Measurements from ENCODE around the gene DNAJC28. TPM values are rescaled to one million over a fixed set of nuclear protein-coding genes. Genes with fewer than 3 reads are reported as not detected.
A peak's percentile ranks its signal among the peaks of the same experiment; 100 is the strongest.

DNAJC28 gene
- total RNA-seq, 1 experiment from 2014 or later = 3.5 TPM

DNA sequence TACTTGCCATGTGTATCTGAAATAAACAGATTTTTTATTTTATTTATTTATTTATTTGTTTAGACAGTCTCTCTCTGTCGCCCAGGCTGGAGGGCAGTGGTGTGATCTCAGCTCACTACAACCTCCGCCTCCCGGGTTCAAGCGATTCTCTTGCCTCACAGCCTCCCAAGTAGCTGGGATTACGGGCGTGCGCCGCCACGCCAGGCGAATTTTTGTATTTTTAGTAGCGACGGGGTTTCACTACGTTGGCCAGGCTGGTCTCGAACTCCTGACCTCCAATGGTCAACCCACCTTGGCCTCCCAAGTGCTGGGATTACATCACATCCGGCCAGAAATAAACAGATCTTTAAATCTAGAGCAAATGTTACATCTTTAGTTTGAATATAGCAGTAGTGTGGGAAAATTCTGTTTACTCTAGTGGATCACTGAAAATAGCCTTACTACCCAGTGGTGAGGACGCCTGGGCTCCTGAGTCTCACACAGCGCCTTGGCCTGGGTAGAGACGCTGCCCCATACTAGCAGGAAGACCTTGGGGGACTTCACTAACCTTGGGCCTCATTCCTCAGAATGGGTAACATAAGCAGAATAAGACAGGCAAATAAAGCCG lies 49.7 kb upstream of the DNAJC28 start:
- Mint-ChIP-seq H3K9me3 (peaks cover 6% of the 10 kb centered on the region), H3K4me1 (peaks cover 22% of the 10 kb centered on the region), H3K36me3 (peaks cover 46% of the 10 kb centered on the region), H3K27ac (peak overlapping the region; percentile 100), H3K4me3 (peak overlapping the region; percentile 99), H3K27me3 (ENCODE audit: low read depth) (no peaks in the 10 kb centered on the region)
- POLR2A ChIA-PET = interaction anchor here (1.2 kb wide), 1 partner anchor 48 kb away, joined by 3 read pairs; no protein-coding TSS in a partner anchor
- DNase-seq (ENCODE audit: low spot score) (no peak), ATAC-seq (no peak)
- peak; percentile 84; the same call in 1 of the 2 replicates for TF ChIP-seq ZNF121 (CRISPR knock-in tag; IDR thresholded peaks at IDR 0.05)
- no peak for TF ChIP-seq GRHL2 (CRISPR knock-in tag; IDR thresholded peaks at IDR 0.05; ENCODE audit: insufficient replicate concordance, severe bottlenecking)
- TF ChIP-seq GABPB1 (CRISPR knock-in tag; IDR thresholded peaks at IDR 0.05) = peak; percentile 73
- TF ChIP-seq ELF4 (CRISPR knock-in tag; IDR thresholded peaks at IDR 0.05; ENCODE audit: low read depth) = no peak
- TF ChIP-seq, protein P1, sequence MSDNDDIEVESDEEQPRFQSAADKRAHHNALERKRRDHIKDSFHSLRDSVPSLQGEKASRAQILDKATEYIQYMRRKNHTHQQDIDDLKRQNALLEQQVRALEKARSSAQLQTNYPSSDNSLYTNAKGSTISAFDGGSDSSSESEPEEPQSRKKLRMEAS (CRISPR knock-in tag; IDR thresholded peaks at IDR 0.05) = 0 out of 2 replicates have a peak, but pooled peaks have one; percentile 4
- TF ChIP-seq, protein P2, sequence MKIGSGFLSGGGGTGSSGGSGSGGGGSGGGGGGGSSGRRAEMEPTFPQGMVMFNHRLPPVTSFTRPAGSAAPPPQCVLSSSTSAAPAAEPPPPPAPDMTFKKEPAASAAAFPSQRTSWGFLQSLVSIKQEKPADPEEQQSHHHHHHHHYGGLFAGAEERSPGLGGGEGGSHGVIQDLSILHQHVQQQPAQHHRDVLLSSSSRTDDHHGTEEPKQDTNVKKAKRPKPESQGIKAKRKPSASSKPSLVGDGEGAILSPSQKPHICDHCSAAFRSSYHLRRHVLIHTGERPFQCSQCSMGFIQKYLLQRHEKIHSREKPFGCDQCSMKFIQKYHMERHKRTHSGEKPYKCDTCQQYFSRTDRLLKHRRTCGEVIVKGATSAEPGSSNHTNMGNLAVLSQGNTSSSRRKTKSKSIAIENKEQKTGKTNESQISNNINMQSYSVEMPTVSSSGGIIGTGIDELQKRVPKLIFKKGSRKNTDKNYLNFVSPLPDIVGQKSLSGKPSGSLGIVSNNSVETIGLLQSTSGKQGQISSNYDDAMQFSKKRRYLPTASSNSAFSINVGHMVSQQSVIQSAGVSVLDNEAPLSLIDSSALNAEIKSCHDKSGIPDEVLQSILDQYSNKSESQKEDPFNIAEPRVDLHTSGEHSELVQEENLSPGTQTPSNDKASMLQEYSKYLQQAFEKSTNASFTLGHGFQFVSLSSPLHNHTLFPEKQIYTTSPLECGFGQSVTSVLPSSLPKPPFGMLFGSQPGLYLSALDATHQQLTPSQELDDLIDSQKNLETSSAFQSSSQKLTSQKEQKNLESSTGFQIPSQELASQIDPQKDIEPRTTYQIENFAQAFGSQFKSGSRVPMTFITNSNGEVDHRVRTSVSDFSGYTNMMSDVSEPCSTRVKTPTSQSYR (CRISPR knock-in tag; IDR thresholded peaks at IDR 0.05) = no peak
- no peak for TF ChIP-seq FOXJ3 (CRISPR knock-in tag; IDR thresholded peaks at IDR 0.05; ENCODE audit: borderline replicate concordance)
- CTCF ChIA-PET = interaction anchor here (1.5 kb wide), 1 partner anchor 65 kb away, joined by 5 read pairs; no protein-coding TSS in a partner anchor

DNA sequence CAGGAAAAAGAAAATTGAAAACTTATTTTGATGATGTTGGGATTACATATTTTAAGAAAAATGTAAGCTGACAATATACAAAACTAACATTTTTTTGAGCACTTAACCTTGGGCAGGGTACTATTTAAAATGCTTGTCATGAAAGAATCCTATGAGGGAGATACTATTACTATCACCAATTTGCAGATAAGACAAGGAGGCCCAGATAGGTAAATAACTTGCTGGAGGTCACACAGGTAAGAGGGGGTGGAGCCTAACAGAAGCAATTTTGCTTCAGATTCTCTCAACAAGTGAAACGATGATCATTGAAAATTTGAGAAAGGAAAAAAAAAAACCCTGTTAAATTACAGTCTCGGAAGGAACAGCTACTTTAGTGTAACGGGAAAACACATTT lies 49.2 kb upstream of the DNAJC28 start:
- Mint-ChIP-seq H3K36me3 (peaks cover 46% of the 10 kb centered on the region), H3K4me1 (peaks cover 21% of the 10 kb centered on the region), H3K27ac (peak overlapping the region; percentile 91), H3K4me3 (peak overlapping the region; percentile 99), H3K9me3 (peaks cover 6% of the 10 kb centered on the region), H3K27me3 (ENCODE audit: low read depth) (no peaks in the 10 kb centered on the region)
- no peak for TF ChIP-seq SP1 (CRISPR knock-in tag; conservative IDR thresholded peaks at IDR 0.05)
- no peak for TF ChIP-seq CREB1 (CRISPR knock-in tag; IDR thresholded peaks at IDR 0.05)
- TF ChIP-seq, protein P3, sequence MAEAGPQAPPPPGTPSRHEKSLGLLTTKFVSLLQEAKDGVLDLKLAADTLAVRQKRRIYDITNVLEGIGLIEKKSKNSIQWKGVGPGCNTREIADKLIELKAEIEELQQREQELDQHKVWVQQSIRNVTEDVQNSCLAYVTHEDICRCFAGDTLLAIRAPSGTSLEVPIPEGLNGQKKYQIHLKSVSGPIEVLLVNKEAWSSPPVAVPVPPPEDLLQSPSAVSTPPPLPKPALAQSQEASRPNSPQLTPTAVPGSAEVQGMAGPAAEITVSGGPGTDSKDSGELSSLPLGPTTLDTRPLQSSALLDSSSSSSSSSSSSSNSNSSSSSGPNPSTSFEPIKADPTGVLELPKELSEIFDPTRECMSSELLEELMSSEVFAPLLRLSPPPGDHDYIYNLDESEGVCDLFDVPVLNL (CRISPR knock-in tag; IDR thresholded peaks at IDR 0.05; ENCODE audit: borderline replicate concordance, low read depth) = no peak
- TF ChIP-seq, protein P4, sequence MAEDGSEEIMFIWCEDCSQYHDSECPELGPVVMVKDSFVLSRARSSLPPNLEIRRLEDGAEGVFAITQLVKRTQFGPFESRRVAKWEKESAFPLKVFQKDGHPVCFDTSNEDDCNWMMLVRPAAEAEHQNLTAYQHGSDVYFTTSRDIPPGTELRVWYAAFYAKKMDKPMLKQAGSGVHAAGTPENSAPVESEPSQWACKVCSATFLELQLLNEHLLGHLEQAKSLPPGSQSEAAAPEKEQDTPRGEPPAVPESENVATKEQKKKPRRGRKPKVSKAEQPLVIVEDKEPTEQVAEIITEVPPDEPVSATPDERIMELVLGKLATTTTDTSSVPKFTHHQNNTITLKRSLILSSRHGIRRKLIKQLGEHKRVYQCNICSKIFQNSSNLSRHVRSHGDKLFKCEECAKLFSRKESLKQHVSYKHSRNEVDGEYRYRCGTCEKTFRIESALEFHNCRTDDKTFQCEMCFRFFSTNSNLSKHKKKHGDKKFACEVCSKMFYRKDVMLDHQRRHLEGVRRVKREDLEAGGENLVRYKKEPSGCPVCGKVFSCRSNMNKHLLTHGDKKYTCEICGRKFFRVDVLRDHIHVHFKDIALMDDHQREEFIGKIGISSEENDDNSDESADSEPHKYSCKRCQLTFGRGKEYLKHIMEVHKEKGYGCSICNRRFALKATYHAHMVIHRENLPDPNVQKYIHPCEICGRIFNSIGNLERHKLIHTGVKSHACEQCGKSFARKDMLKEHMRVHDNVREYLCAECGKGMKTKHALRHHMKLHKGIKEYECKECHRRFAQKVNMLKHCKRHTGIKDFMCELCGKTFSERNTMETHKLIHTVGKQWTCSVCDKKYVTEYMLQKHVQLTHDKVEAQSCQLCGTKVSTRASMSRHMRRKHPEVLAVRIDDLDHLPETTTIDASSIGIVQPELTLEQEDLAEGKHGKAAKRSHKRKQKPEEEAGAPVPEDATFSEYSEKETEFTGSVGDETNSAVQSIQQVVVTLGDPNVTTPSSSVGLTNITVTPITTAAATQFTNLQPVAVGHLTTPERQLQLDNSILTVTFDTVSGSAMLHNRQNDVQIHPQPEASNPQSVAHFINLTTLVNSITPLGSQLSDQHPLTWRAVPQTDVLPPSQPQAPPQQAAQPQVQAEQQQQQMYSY (CRISPR knock-in tag; IDR thresholded peaks at IDR 0.05) = no peak
- TF ChIP-seq MYBL2 (CRISPR knock-in tag; IDR thresholded peaks at IDR 0.05) = no peak
- no peak for TF ChIP-seq ZNF121 (CRISPR knock-in tag; IDR thresholded peaks at IDR 0.05)
- CTCF ChIA-PET = interaction anchor here (1.5 kb wide), 1 partner anchor 65 kb away, joined by 5 read pairs; no protein-coding TSS in a partner anchor
- POLR2A ChIA-PET = interaction anchor here (1.2 kb wide), 1 partner anchor 48 kb away, joined by 3 read pairs; no protein-coding TSS in a partner anchor
- ATAC-seq = no peak
- no peak for DNase-seq (ENCODE audit: low spot score)

DNA sequence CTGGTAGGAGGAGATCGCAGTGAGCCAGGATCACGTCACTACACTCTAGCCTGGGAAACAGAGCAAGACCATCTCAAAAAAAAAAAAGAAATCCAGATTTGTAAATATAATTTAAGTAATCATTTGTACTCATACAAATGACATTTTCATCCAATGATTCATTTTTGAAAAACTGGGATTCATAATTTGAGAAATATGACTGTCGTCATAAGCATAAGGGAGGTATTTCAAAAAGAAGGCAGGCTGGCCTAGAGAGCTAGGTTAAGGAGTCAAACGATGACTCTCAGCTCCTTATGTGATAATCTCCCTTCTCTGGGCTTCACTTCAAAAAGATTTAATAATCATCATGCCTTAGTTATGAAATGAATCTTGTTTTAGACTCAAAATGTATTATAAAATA lies 48.1 kb upstream of the DNAJC28 start:
- POLR2A ChIA-PET = no interaction called here
- Mint-ChIP-seq H3K36me3 (peaks cover 54% of the 10 kb centered on the region), H3K27me3 (ENCODE audit: low read depth) (no peaks in the 10 kb centered on the region), H3K9me3 (peaks cover 6% of the 10 kb centered on the region), H3K27ac (no peak overlapping the region), H3K4me3 (0 out of 2 replicates have a peak overlapping the region, but pooled peaks have one; percentile 99), H3K4me1 (peaks cover 14% of the 10 kb centered on the region)
- ATAC-seq = no peak
- CTCF ChIA-PET = no interaction called here
- no peak for DNase-seq (ENCODE audit: low spot score)
- no peak for TF ChIP-seq GRHL2 (CRISPR knock-in tag; IDR thresholded peaks at IDR 0.05; ENCODE audit: insufficient replicate concordance, severe bottlenecking)
- no peak for TF ChIP-seq SMAD3 (CRISPR knock-in tag; IDR thresholded peaks at IDR 0.05; ENCODE audit: borderline replicate concordance)
- TF ChIP-seq SP1 (CRISPR knock-in tag; conservative IDR thresholded peaks at IDR 0.05) = no peak
- TF ChIP-seq, protein P3 (CRISPR knock-in tag; IDR thresholded peaks at IDR 0.05; ENCODE audit: borderline replicate concordance, low read depth) = no peak
- TF ChIP-seq, protein P5, sequence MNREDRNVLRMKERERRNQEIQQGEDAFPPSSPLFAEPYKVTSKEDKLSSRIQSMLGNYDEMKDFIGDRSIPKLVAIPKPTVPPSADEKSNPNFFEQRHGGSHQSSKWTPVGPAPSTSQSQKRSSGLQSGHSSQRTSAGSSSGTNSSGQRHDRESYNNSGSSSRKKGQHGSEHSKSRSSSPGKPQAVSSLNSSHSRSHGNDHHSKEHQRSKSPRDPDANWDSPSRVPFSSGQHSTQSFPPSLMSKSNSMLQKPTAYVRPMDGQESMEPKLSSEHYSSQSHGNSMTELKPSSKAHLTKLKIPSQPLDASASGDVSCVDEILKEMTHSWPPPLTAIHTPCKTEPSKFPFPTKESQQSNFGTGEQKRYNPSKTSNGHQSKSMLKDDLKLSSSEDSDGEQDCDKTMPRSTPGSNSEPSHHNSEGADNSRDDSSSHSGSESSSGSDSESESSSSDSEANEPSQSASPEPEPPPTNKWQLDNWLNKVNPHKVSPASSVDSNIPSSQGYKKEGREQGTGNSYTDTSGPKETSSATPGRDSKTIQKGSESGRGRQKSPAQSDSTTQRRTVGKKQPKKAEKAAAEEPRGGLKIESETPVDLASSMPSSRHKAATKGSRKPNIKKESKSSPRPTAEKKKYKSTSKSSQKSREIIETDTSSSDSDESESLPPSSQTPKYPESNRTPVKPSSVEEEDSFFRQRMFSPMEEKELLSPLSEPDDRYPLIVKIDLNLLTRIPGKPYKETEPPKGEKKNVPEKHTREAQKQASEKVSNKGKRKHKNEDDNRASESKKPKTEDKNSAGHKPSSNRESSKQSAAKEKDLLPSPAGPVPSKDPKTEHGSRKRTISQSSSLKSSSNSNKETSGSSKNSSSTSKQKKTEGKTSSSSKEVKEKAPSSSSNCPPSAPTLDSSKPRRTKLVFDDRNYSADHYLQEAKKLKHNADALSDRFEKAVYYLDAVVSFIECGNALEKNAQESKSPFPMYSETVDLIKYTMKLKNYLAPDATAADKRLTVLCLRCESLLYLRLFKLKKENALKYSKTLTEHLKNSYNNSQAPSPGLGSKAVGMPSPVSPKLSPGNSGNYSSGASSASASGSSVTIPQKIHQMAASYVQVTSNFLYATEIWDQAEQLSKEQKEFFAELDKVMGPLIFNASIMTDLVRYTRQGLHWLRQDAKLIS (CRISPR knock-in tag; IDR thresholded peaks at IDR 0.05; ENCODE audit: borderline replicate concordance) = no peak
- TF ChIP-seq, protein P6, sequence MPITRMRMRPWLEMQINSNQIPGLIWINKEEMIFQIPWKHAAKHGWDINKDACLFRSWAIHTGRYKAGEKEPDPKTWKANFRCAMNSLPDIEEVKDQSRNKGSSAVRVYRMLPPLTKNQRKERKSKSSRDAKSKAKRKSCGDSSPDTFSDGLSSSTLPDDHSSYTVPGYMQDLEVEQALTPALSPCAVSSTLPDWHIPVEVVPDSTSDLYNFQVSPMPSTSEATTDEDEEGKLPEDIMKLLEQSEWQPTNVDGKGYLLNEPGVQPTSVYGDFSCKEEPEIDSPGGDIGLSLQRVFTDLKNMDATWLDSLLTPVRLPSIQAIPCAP (CRISPR knock-in tag; IDR thresholded peaks at IDR 0.05) = no peak

All from WTC11 (cell line).